Smooth muscle cell (in vitro differentiated cells): Measurements from ENCODE around the gene OR52H1. TPM values are rescaled to one million over a fixed set of nuclear protein-coding genes. Genes with fewer than 3 reads are reported as not detected.

Experiments
- DNase-seq: peaks from one replicate; lab custom pipeline; 2025; ENCODE audit not compliant: unreplicated experiment; lab: John Stamatoyannopoulos, UW
- H2AFZ ChIP-seq: fragments of 200-600 bp; sonication (generic); 2 replicates; pipeline ENCODE4 v1.6.0; 2016; ENCODE audit warnings: antibody characterized with exemption, low read depth, mild to moderate bottlenecking
- H3F3A ChIP-seq: fragments of 200-600 bp; sonication (generic); 2 replicates; pipeline ENCODE4 v1.6.0; 2017; ENCODE audit warnings: antibody characterized with exemption, low read depth
- H3K27ac ChIP-seq: fragments of 200-600 bp; sonication (generic); 2 replicates; pipeline ENCODE4 v1.5.1; 2016; ENCODE audit warnings: low read depth, mild to moderate bottlenecking
- H3K27me3 ChIP-seq: fragments of 200-600 bp; sonication (generic); 2 replicates; pipeline ENCODE4 v1.6.1; 2016; ENCODE audit warnings: low read depth, mild to moderate bottlenecking
- H3K36me3 ChIP-seq: fragments of 200-600 bp; sonication (generic); 2 replicates; pipeline ENCODE4 v1.5.1; 2016; ENCODE audit warnings: low read depth
- H3K4me1 ChIP-seq: fragments of 200-600 bp; sonication (generic); 2 replicates; pipeline ENCODE4 v1.5.1; 2016; ENCODE audit warnings: low read depth
- H3K4me2 ChIP-seq: fragments of 200-600 bp; sonication (generic); 2 replicates; pipeline ENCODE4 v1.6.0; 2016; ENCODE audit warnings: mild to moderate bottlenecking
- H3K4me3 ChIP-seq: fragments of 200-600 bp; sonication (generic); 2 replicates; pipeline ENCODE4 v1.5.1; 2016; ENCODE audit warnings: mild to moderate bottlenecking
- H3K79me2 ChIP-seq: fragments of 200-600 bp; sonication (generic); 2 replicates; pipeline ENCODE4 v1.6.0; 2016; ENCODE audit warnings: low read depth, mild to moderate bottlenecking
- H3K9ac ChIP-seq: fragments of 200-600 bp; sonication (generic); 2 replicates; pipeline ENCODE4 v1.6.0; 2016; ENCODE audit warnings: low read depth
- H3K9me3 ChIP-seq: fragments of 200-600 bp; sonication (generic); replicated peaks from 2 replicates; pipeline ENCODE4 v1.5.1; 2016; ENCODE audit warnings: low read depth
- H4K20me1 ChIP-seq: fragments of 200-600 bp; sonication (generic); 2 replicates; pipeline ENCODE4 v1.6.0; 2016; ENCODE audit warnings: low read depth
- CTCF ChIP-seq: fragments of 200-600 bp; sonication (generic); IDR thresholded peaks from 2 replicates; pipeline ENCODE4 v1.5.1; 2017; ENCODE audit warnings: borderline replicate concordance, mild to moderate bottlenecking, antibody characterized with exemption; ENCODE audit not compliant: insufficient read depth, poor library complexity, severe bottlenecking
- WGBS: methylation state at CpG from one replicate; pipeline ENCODE4 v1.1.7; 2016; ENCODE audit warnings: low lambda C conversion rate; 5-methylcytosine and 5-hydroxymethylcytosine counted together
- polyA plus RNA-seq: library from polyadenylated mRNA; unstranded; fragments of >200 nt; fragmentation: Nextera tagmentation; extraction: Ambion mirVana; gene quantifications from 2 replicates; pipeline ENCODE4 v1.2.1, GENCODE V29; 2016
- total RNA-seq: library from RNA; depleted of rRNA; stranded (reverse); fragments of >200 nt; gene quantifications from 2 replicates; pipeline ENCODE4 v1.2.3, GENCODE V29; 2014

OR52H1 gene
- total and polyA plus RNA-seq, 2 experiments from 2014 or later, result not detected

GRCh38 chr11:5580577-5580976, 32.2 kb upstream of the OR52H1 start, which contains the start of gene OR52B6:
TSS of gene OR52B6 (plus strand) at chr11:5580877. CDS start at chr11:5580877, 0 bp downstream.
- 85% methylated on average over 8 of the region's 8 CpGs for WGBS
- H3K9ac ChIP-seq, result no peak within 1 kb of the TSS
- no peak within 1 kb of the TSS for H2AFZ ChIP-seq

GRCh38 chr11:5577101-5577500, 28.8 kb upstream of the OR52H1 start:
- Histone ChIP-seq H3K36me3 (no peaks in the 10 kb centered on the region), H3K9ac (no peak overlapping the region)

More at GRCh38 chr11:5580577-5580976, 32.2 kb upstream of the OR52H1 start, which contains the start of gene OR52B6:
- Histone ChIP-seq H3K27me3 (no peaks in the 10 kb centered on the region), H3K27ac (no peak within 1 kb of the TSS), H3K79me2 (no peaks in the 10 kb centered on the region), H3K4me1 (no peaks in the 10 kb centered on the region), H3K4me3 (no peak within 1 kb of the TSS), H3K4me2 (no peak within 1 kb of the TSS), H3F3A (no peaks in the 10 kb centered on the region), H3K9me3 (no peaks in the 10 kb centered on the region), H3K36me3 (no peaks in the 10 kb centered on the region), H4K20me1 (no peaks in the 10 kb centered on the region)
- DNase-seq, result no peak
- no peak for TF ChIP-seq CTCF

GRCh38 chr11:5575152-5575551, 26.8 kb upstream of the OR52H1 start:
- no peaks in the 10 kb centered on the region for H3K79me2 ChIP-seq
- H2AFZ ChIP-seq, result no peak overlapping the region
- H3K4me2 ChIP-seq, result no peak overlapping the region
- H3K36me3 ChIP-seq, result no peaks in the 10 kb centered on the region
- H3K27ac ChIP-seq, result no peak overlapping the region
- no peaks in the 10 kb centered on the region for H3K27me3 ChIP-seq
- no peaks in the 10 kb centered on the region for H4K20me1 ChIP-seq
- no peaks in the 10 kb centered on the region for H3F3A ChIP-seq
- no peaks in the 10 kb centered on the region for H3K4me1 ChIP-seq
- H3K9me3 ChIP-seq, result no peaks in the 10 kb centered on the region
- no peak for DNase-seq
- no peak for TF ChIP-seq CTCF
- no peak overlapping the region for H3K4me3 ChIP-seq
- H3K9ac ChIP-seq, result no peak overlapping the region
- 86% methylated on average over 4 of the region's 4 CpGs for WGBS

More at GRCh38 chr11:5577101-5577500, 28.8 kb upstream of the OR52H1 start:
- Histone ChIP-seq H3K27ac (no peak overlapping the region), H3K4me2 (no peak overlapping the region), H2AFZ (no peak overlapping the region), H3K9me3 (no peaks in the 10 kb centered on the region), H3K79me2 (no peaks in the 10 kb centered on the region), H3K4me1 (no peaks in the 10 kb centered on the region), H3K4me3 (no peak overlapping the region), H3K27me3 (no peaks in the 10 kb centered on the region), H4K20me1 (no peaks in the 10 kb centered on the region), H3F3A (no peaks in the 10 kb centered on the region)
- no peak for TF ChIP-seq CTCF
- no peak for DNase-seq

GRCh38 chr11:5574654-5575053, 26.3 kb upstream of the OR52H1 start:
- H3K4me2 ChIP-seq, result no peak overlapping the region
- no peaks in the 10 kb centered on the region for H3K36me3 ChIP-seq
- no peaks in the 10 kb centered on the region for H3K9me3 ChIP-seq
- no peak overlapping the region for H2AFZ ChIP-seq
- no peak overlapping the region for H3K4me3 ChIP-seq
- no peak for TF ChIP-seq CTCF
- no peak overlapping the region for H3K27ac ChIP-seq
- no peaks in the 10 kb centered on the region for H3F3A ChIP-seq
- no peak for DNase-seq
- H3K27me3 ChIP-seq, result no peaks in the 10 kb centered on the region
- 99% methylated on average over 2 of the region's 2 CpGs for WGBS
- H3K9ac ChIP-seq, result no peak overlapping the region
- H3K4me1 ChIP-seq, result no peaks in the 10 kb centered on the region
- no peaks in the 10 kb centered on the region for H4K20me1 ChIP-seq
- H3K79me2 ChIP-seq, result no peaks in the 10 kb centered on the region
